Raji (cell line): ENCODE measurements around the gene BGLAP.

Experiments
- POLR2A ChIP-seq: IDR thresholded peaks from 2 replicates; pipeline ENCODE4 v1.6.1; 2011; ENCODE audit warnings: low read depth, low read length, control low read depth; ENCODE audit not compliant: insufficient read depth

BGLAP gene

DNA sequence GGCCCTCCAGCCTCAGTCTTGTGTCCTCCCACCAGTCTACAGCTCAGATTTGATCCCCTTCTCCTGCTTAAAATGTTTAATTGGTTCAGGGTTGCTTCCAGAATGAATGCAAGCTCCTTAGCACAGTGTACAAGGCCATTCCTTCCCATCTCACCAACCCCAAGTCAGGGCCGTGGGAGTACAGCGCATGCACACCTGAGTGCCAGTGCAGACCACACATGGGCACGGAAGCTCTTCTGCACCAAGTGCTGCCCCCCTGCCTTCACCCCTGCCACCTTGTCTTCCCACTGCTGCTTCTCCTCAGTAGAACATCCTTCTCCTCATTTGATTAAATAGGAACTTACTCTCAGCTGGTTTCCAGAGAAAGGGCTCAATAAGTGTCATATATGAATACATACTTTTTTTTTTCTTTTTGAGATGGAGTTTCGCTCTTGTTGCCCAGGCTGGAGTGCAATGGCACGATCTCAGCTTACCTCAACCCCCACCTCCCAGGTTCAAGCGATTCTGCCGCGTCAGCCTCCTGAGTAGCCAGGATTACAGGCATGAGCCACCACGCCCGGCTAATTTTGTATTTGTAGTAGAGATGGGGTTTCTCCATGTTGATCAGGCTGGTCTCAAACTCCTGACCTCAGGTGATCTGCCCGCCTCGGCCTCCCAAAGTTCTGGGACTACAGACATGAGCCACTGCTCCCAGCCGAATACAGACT lies 19.8 kb upstream of the BGLAP start:
- TF ChIP-seq POLR2A, result no peak

DNA sequence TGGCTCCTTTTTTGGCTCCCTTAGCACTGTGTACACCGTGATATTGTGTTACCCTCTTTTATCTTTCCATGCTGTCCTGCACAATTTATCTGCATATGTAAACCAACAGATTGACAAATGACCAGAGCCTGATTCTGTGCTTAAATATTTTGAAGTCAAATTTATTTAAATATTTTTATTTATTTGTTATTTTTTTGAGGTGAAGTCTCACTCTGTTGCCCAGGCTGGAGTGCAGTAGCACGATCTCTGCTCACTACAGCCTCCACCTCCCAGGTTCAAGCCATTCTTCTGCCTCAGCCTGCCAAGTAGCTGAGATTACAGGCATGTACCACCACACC lies 16.3 kb upstream of the BGLAP start:
- no peak for TF ChIP-seq POLR2A

GRCh38 chr1:156226116-156226538 lies 15.9 kb upstream of the BGLAP start:
- no peak for TF ChIP-seq POLR2A

GRCh38 chr1:156226782-156227181 lies 15.2 kb upstream of the BGLAP start:
- no peak for TF ChIP-seq POLR2A

GRCh38 chr1:156228501-156228900 lies 13.5 kb upstream of the BGLAP start:
- TF ChIP-seq POLR2A, result no peak

DNA sequence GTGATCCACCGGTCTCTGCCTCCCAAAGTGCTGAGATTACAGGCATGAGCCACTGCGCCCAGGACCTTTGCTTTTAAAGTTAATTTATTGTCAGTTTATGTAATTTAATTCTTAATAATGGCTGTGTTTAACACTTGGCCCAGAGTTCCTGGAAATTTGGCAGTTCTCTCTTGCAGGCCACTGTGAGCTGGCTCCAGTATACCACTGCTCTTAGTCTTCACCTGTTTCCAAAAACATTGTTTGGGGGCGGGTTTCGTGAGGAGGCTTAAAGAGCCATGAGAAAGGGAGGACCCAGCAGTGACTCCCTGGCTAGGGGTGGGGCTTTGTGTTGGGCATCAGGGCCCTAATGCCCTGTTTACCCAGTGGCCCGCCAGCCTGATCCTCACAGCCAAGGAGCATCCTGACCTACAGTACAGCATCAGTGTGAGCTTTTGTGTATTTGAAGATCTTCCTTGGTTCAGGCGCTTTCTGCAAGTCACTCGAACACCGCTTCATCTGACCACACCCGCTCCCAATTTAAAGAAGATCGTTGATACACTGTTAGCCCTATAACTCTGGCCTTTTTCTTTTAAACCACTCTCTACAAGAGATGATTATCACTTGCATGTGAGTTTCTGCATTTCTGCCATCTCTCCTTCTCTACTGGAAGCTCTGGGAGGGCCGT lies 12.0 kb upstream of the BGLAP start:
- no peak for TF ChIP-seq POLR2A

DNA sequence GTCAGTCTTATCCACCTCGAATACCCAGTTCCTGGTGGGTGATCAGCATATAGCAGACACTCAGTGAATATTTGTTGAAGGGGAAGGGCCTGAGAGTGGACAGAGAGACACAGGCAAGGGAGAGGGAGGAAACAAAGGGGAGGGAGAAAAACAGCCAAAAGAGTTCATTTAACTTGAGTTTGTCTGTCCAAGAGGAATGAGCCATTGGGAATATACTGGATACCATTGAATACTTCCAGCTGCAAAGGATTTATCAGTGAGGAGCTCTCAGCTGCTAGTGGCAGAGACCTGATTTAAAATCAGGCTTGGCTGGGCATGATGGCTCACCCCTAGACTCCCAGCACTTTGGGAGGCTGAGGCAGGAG lies 11.5 kb upstream of the BGLAP start:
- TF ChIP-seq POLR2A, result no peak

DNA sequence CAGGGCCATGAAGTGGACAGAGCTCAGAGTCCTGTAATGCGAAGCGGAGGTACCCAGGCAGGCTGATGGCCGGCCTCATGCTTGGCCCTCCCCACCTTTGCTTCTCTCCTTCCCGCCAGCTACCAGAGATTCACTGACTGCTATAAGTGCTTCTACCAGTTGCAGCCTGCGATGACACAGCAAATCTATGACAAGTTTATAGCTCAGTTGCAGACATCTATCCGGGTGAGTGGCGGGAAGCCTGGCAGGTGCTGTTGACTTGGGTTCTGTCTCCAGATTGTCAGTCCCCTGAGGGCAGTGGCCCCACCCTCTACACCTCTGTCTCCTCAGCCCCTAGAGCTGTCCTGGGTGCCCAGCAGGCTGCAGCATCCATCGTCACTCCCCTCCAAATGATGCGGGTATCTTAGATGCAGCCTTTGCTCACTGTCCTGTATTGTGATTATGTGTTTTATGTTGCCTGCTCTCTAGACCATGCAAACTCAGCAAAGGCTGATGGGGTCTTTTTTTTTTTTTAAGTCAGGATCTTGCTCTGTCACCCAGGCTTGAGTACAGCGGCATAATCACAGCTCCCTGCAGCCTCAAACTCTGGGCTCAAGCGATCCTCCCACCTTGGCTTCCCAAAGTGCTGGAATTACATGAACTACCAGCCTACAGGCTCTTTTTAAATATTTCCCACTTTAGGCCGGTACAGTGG lies 9.6 kb upstream of the BGLAP start:
- TF ChIP-seq POLR2A, result no peak

DNA sequence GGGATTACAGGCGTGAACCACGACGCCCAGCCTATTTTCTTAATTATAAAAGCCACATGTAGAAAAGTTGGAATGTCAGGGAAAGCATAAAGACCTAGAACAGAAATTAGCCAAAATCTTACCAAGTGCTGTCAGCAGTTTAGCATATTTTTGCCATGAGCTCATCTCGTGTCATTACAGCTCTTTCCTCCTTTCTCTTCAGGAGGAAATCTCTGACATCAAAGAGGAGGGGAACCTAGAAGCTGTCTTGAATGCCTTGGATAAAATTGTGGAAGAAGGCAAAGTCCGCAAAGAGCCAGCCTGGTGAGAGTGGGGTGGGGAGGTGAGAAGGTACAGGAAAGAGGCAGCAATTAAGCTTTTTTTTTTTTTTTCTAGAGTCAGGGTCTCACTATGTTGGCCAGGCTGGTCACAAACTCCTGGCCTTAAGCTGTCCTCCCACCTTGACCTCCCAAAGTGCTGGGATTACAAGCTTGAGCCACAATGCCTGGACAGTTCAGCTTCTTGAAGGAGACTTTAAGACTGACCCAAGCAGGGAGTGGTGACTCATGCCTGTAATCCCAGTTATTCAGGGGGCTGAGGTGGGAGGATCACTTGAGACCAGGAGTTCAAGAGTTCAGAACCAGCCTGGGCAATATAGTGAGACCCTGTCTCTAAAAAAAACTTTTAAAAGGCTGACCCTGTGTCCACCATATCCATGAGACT lies 8.4 kb upstream of the BGLAP start:
- TF ChIP-seq POLR2A, result no peak

DNA sequence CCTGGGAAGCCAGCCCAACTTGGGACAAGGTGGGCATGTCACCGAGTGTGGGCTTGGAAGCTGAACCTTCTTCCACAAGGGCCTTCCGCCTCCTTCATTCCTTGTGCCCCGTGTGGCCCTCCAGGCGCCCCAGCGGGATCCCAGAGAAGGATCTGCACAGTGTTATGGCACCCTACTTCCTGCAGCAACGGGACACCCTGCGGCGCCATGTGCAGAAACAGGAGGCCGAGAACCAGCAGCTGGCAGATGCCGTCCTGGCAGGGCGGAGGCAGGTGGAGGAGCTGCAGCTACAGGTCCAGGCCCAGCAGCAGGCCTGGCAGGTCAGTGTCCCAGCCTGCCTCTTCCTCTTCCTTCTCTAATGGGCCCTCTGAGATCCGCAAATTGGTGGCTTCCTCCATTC lies 5.8 kb upstream of the BGLAP start:
- TF ChIP-seq POLR2A, result no peak

DNA sequence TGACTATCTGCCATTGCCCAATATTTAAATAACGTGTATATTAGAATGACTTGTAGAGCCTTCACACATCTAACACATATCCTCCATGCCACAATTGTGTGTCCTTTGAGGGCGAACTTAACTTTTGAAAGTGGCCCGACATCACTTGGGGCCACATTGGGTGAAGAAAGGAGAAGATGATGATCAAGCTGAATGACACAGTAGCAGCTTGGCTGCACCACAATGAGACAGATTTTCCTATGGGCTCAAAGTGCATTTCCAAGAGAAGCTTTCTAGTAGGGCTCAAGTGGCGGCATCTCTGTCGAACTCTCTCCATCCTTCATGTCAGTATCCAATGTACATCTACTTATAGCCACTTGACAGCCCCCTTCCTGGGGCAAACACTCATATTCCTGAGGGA lies 3.7 kb upstream of the BGLAP start:
- TF ChIP-seq POLR2A, result no peak

GRCh38 chr1:156241311-156241811 lies 623 bp upstream of the BGLAP start:
- no peak for TF ChIP-seq POLR2A

- no peak for TF ChIP-seq POLR2A
Observed at GRCh38 chr1:156242738-156243137, 754 bp downstream of the BGLAP start.

- TF ChIP-seq POLR2A, result no peak
Observed at GRCh38 chr1:156244126-156244525, 2.1 kb downstream of the BGLAP start.

DNA sequence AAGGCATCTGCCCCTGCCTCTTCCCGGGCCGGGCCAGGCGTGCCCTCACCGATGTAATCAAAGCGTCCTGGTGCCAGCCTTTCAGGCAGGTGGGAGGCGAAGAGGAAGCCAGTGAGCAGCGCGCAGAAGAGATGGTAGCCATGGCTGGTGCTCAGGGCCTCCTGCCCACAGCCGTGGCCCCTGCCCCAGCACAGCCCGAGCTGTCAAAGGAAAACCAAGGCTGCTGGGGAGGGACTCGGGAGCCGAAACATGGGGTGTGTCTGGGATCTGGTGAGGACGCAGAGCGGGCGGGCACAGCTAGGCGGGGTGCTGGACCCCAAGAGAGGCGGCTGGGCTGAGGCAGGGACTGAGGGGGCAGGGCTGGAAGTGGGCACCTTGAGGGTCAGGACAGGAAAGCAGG lies 2.7 kb downstream of the BGLAP start:
- TF ChIP-seq POLR2A, result no peak
